SK-N-MC (cell line): ENCODE results near the gene TPRG1L.
"Not testable (repeated sequence)": the region's sequence is repeated elsewhere in the genome, so short reads cannot be mapped to it uniquely, and the experiment has no call there.

ENCODE experiments used
- EZH2 ChIP-seq: fragments of 200-600 bp; sonication (generic); IDR thresholded peaks from one replicate; pipeline ENCODE4 v1.6.1; 2017; ENCODE audit warnings: antibody characterized with exemption
- FOXP2 ChIP-seq: optimal IDR thresholded peaks from 2 replicates; pipeline ENCODE3; 2011; ENCODE audit warnings: mild to moderate bottlenecking, moderate library complexity; ENCODE audit not compliant: insufficient read depth; ENCODE audit errors: extremely low read length, control extremely low read depth
- POLR2AphosphoS5 ChIP-seq: IDR thresholded peaks from 2 replicates; pipeline ENCODE4 v1.6.1; 2012; ENCODE audit warnings: mild to moderate bottlenecking, low read depth, low read length, borderline replicate concordance

DNA sequence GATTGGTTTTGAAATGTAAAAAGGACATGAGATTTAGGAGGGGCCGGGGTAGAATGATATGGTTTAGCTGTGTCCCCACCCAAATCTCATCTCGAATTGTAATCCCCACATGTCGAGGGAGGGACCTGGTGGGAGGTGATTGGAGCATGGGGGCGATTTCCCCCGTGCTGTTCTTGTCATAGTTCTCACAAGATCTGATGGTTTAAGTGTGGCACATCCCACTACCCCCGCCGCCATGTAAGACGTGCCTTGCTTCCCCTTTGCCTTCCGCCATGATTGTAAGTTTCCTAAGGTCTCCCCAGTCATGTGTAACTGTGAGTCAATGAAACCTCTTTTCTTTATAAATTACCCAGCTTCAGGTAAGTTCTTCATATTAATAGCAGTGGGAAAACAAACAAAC lies 2.7 kb upstream of the TPRG1L start:
- not testable (repeated sequence) for TF ChIP-seq POLR2AphosphoS5, EZH2, FOXP2
